Hepatocyte (in vitro differentiated cells): ENCODE data around the gene EPHB1.

ENCODE experiments used
- EZH2 ChIP-seq: fragments of 200-600 bp; sonication (generic); IDR thresholded peaks from 2 replicates; pipeline ENCODE4 v1.6.1; 2016; ENCODE audit warnings: antibody characterized with exemption, mild to moderate bottlenecking, borderline replicate concordance
- EZH2phosphoT487 ChIP-seq: fragments of 200-600 bp; sonication (generic); IDR thresholded peaks from one replicate; pipeline ENCODE4 v1.6.1; 2018; ENCODE audit warnings: antibody characterized with exemption, mild to moderate bottlenecking, low read depth, moderate library complexity; ENCODE audit not compliant: unreplicated experiment, severe bottlenecking
- TF ChIP-seq, protein P1 (sequence below): fragments of 200-600 bp; sonication (generic); IDR thresholded peaks from 2 replicates; pipeline ENCODE4 v1.5.1; 2016; ENCODE audit warnings: antibody characterized with exemption, mild to moderate bottlenecking; ENCODE audit not compliant: poor library complexity

DNA sequence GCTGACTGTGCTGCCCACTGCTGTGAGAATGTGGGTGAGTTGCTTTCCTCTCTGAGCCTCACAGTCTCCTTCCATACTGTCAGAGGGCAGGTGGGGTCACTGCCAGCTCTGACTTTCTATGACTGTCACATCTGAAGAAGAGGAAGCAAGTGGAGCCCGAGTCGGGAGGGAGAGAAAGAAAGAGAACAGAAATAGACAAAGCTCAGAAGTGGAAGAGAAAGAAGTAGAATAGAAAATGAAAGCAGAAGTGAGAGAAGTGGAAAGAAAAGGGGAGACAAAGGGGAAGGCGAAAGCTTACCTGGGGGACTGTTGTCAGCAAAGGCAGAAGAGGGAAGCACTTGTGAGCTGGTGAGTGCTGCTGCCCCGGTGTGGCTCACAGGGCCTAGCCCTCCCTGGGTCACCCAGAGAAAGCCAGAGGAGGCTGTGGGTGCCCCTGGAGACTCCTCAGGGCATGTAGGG, 57.9 kb downstream of the EPHB1 start:
- no peak for TF ChIP-seq EZH2
- TF ChIP-seq, protein P1, sequence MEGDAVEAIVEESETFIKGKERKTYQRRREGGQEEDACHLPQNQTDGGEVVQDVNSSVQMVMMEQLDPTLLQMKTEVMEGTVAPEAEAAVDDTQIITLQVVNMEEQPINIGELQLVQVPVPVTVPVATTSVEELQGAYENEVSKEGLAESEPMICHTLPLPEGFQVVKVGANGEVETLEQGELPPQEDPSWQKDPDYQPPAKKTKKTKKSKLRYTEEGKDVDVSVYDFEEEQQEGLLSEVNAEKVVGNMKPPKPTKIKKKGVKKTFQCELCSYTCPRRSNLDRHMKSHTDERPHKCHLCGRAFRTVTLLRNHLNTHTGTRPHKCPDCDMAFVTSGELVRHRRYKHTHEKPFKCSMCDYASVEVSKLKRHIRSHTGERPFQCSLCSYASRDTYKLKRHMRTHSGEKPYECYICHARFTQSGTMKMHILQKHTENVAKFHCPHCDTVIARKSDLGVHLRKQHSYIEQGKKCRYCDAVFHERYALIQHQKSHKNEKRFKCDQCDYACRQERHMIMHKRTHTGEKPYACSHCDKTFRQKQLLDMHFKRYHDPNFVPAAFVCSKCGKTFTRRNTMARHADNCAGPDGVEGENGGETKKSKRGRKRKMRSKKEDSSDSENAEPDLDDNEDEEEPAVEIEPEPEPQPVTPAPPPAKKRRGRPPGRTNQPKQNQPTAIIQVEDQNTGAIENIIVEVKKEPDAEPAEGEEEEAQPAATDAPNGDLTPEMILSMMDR = no peak
- no peak for TF ChIP-seq EZH2phosphoT487
